Pons (tissue), 1 donor: ENCODE measurements around the gene NANOS3.

Source experiments
- DNase-seq: peaks from one replicate; pipeline ENCODE4 v3.0.0-alpha.2; 2016; ENCODE audit warnings: low spot score

The NANOS3 gene

DNA sequence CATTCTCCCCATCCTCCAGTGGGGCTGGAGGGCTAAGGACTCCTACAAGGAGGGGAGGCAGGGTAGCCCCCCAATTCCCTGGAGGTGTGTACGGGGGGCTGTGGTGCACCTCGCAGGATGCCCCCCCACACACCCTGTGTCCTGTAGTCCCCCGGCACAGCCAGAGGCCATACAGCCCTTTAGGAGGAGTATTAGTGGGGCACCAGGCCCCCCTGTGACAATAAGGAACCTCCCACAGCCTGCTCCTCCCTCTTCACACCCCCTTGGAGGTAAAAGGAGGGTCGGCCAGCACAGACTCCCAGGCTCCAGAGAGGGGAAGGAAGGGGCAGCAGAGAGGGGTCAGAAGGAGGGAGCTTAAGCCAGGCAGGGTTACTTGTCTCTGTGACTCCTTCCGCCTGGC, at the start of gene NANOS3:
TSS of gene NANOS3 (plus strand) at position 301 of the 400 bp plus-strand sequence. CDS start 115 bp downstream, outside the sequence.
- DNase-seq, result no peak

- no peak for DNase-seq
Measured at GRCh38 chr19:13827656-13828055, 49.3 kb upstream of the NANOS3 start.

GRCh38 chr19:13830114-13830740, 46.7 kb upstream of the NANOS3 start:
- no peak for DNase-seq

GRCh38 chr19:13830741-13831536, 46.0 kb upstream of the NANOS3 start:
- no peak for DNase-seq

GRCh38 chr19:13831537-13832467, 45.1 kb upstream of the NANOS3 start:
- no peak for DNase-seq

GRCh38 chr19:13833330-13834243, 43.3 kb upstream of the NANOS3 start:
- peak; percentile 75 for DNase-seq

GRCh38 chr19:13834244-13835069, 42.5 kb upstream of the NANOS3 start:
- no peak for DNase-seq

- DNase-seq, result no peak
Measured at GRCh38 chr19:13835791-13836723, 40.9 kb upstream of the NANOS3 start.

DNA sequence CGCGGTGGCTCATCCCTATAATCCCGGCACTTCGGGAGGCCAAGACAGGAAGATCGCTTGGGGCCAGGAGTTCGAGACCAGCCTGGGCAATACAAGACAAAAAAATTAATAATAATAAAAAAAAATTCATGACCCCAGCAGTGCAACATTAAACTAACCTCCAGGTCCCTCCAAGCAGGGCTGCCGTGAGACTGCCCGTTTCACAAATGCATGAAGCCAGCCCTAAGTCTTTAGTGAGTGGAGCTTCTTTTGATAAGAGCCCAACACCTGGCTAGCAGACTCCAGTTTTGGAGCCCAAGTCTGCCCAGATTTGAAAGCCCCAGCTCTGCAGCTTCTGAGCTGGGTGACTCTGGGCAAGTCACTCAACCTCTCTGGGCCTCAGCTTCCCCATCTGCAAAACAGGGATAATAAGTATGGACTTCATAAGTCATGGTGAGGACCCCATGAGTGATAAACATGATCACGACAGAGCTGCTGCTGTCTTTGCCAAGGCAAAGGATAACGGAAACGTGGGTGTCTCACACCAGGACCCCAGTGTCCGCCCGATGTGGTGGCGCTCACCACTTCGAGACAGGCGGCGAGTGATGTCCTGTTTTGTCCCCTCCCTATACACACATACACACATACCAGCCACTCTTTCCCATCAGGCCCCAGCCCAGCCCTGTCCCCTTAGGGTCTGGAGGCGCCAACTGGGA, 38.4 kb upstream of the NANOS3 start:
- no peak for DNase-seq

DNA sequence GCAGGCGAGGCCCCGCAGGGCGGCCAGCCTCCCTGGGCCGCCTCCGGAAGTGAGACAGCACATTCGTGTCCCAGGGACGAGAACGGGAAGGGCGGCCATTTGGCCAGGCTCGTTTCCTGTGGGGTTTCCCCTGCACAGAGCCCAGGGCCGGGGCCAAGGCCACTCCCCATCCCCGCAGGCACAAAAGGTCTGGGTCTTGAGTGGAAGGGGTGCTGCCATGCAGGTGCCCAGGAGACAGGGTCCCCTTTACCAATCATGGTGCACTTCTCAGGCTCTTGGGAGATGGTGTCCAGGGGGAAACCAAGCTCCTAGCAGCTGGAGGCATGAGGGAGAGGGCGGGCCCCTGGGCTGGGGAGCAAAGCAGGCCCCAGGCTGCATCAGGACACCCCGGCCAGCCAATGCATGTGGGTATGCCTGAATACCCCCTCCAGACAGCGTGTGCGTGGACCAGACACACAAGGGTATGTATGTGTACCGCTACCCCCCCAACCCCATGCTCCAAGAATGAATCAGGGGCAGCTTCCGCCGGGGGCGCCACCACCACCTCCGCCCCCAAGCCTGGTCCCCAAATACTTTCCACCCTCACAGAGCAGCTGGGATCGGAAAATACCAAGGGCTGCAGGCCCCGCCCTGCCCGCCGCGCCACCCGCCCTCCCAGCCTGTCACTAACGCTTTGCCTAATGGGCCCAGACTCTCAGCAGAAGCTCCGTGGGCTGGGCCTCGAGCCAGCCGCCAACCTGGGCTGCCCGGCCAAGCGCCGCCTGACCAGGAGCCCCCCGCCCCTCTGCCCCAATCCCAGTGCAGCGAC, 37.6 kb upstream of the NANOS3 start:
- DNase-seq, result peak; percentile 55

DNA sequence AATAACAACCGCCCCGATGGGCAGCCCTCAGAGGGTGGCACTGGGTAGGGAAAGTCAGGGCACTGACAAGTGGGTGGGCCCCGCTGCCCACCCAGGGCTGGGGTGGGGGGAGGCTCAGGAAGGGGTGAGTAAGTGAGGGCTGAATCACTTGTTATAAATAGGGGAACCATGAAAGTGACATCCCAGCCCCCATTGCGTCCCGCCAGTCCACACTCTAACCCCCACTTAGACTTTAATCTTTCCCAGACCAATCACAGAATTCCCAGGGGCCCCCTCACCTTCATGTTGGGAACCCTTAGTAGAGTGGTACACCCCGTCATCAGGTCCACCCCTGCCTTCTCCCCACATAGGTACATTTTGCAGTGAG, 37.0 kb upstream of the NANOS3 start:
- DNase-seq, result no peak

DNA sequence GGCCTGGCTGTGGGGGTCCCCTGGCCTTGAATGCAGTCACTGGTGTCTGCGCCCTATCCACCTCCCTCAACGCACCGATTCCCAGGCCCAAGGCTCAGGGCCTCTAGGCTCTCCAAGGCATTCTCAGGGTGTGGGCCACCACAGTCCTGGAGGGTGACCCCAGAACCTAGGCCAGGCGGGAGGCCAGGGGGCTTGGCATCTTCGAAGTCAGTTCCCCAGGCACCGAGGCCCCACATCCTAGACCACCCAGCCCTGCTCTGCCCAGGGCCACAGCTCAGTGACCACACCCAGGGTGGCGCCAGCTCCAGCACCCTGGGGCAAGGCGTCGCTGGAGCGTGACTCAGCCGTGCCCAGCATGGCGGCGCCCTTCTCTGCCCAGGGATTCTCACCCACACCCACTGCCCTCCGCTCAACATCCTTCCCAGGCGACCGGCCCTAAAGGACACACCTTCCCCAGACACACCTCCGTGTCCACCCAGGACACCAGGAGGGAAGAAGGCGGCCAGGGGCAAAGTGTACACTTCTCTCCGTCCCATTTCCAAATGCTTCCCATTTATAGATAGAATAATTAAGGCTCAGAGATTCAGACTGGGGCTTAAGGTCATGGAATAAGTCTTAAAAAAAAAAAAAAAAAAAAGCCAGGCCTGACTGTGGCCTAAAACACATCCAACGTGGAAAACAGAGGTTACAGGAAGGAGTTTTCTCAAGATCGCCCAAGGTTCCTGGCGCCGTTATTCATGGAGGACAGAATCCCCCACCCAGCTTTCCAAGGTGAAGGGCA, 36.4 kb upstream of the NANOS3 start:
- DNase-seq, result no peak

GRCh38 chr19:13841086-13841961, 35.6 kb upstream of the NANOS3 start:
- no peak for DNase-seq

DNA sequence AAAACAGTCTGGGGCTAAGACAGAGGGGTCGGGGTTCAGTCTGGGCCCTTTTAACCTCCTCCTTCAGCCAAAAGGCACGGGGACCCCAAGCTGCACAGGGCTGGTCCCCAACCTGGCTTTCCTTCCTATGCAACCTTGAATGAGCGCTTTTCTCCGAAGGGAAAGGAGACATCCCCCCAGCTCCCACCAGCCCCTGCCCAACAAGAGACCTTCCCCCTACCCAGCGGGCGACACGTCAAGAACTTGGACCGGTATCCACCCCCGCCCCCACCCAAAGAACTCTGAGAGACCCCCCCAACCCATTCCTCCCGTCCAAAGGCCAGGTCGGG, 35.0 kb upstream of the NANOS3 start:
- no peak for DNase-seq

- no peak for DNase-seq
Measured at GRCh38 chr19:13842291-13843103, 34.4 kb upstream of the NANOS3 start.
